IMR-90 (cell line): ENCODE data around the gene CRLF1.

Source experiments
- BHLHE40 ChIP-seq: fragments of 150-350 bp; IDR thresholded peaks from 2 replicates; pipeline ENCODE4 v1.6.1; 2016; ENCODE audit warnings: mild to moderate bottlenecking, low read depth, low read length
- CTCF ChIP-seq: conservative IDR thresholded peaks from 2 replicates; pipeline ENCODE4 v1.5.1; 2012; ENCODE audit warnings: mild to moderate bottlenecking, low read depth, low read length, improper control_type of control experiment
- MAFK ChIP-seq: IDR thresholded peaks from 2 replicates; pipeline ENCODE4 v1.6.1; 2012; ENCODE audit warnings: low read depth, low read length, improper control_type of control experiment
- NFE2L2 ChIP-seq: fragments of 150-350 bp; IDR thresholded peaks from 2 replicates; pipeline ENCODE4 v1.6.1; 2016; ENCODE audit warnings: low read depth, mild to moderate bottlenecking, low read length
- POLR2A ChIP-seq: IDR thresholded peaks from 2 replicates; pipeline ENCODE4 v1.6.1; 2012; ENCODE audit warnings: mild to moderate bottlenecking, low read depth, low read length
- RFX5 ChIP-seq: IDR thresholded peaks from 2 replicates; pipeline ENCODE4 v1.8.0; 2012; ENCODE audit warnings: low read depth, mild to moderate bottlenecking, low read length, moderate library complexity
- SMC3 ChIP-seq: fragments of 150-350 bp; IDR thresholded peaks from 2 replicates; pipeline ENCODE4 v1.6.1; 2016; ENCODE audit warnings: low read depth, mild to moderate bottlenecking, antibody characterized with exemption, low read length, moderate library complexity

- no peak for TF ChIP-seq NFE2L2
- TF ChIP-seq BHLHE40, result no peak
- no peak for TF ChIP-seq CTCF
- TF ChIP-seq MAFK, result no peak
- TF ChIP-seq RFX5, result no peak
- no peak for TF ChIP-seq POLR2A
- no peak for TF ChIP-seq SMC3
Measured at GRCh38 chr19:18574691-18575291, 31.8 kb downstream of the CRLF1 start.
